ENCODE data around the gene SHB.

The SHB gene

DNA sequence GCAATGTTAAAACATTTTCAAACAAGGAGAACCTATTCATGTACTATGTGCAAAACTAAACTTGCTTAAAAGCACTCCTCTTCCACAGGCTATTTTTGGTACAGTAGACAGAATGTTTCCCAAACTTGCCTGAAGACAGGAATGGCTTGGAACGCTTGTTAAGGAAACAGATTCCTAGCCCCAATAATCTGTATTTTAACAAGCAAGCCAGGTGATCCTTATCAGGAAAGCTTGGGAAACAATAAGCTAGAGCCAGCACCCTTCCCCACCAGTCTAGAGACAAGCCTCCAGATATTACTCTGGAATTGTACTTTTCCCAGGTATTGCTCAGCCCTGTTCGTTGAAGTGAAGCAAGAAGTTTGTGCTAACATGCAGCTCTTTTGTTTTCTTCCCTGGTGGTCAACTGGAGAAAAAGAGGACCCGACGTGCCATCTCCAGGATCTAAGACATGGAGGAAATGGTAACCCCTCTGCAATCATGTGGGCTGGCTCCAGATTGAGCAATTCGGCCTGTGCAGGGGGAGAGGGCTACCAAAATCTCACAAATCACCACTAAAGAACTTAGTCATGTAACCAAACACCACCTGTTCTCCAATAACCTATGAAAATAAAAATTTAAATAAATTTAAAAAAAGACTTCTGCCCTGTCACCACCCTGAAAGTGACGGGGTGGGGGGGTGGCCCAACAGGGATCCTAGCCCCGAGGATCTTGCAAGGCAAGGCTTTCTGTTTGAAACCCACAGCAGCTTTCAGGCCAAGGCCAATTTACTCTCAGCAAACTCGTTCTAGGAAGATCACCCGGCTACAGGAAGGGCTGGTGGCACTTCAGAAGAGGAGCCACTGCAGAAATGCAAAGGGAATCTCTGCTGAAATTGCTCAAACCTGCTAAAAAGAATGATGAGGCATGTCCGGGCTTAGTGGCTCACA, 48.6 kb downstream of the SHB start:
- DNase-seq, result peak; percentile 74

DNA sequence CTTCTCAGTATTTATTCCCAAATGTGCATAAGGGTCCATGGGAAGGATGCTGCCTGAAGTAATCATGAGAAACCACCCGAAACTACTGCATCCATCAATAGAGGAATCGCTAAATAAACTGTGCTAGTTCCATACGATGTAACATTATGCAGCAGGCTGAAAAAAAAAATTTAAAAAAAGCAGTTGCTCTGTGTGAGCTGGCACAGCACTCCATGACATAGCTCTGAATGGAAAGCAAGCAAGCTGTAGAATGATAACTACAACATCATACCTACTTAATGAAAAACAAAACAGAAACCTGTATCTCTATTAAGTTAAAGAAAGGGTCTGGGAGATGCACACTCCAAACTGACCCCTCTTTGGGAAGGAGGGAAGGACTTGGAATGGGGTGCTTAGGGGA, 49.3 kb downstream of the SHB start:
- DNase-seq, result no peak

GRCh38 chr9:38018958-38019602, 49.9 kb downstream of the SHB start:
- DNase-seq, result no peak

DNA sequence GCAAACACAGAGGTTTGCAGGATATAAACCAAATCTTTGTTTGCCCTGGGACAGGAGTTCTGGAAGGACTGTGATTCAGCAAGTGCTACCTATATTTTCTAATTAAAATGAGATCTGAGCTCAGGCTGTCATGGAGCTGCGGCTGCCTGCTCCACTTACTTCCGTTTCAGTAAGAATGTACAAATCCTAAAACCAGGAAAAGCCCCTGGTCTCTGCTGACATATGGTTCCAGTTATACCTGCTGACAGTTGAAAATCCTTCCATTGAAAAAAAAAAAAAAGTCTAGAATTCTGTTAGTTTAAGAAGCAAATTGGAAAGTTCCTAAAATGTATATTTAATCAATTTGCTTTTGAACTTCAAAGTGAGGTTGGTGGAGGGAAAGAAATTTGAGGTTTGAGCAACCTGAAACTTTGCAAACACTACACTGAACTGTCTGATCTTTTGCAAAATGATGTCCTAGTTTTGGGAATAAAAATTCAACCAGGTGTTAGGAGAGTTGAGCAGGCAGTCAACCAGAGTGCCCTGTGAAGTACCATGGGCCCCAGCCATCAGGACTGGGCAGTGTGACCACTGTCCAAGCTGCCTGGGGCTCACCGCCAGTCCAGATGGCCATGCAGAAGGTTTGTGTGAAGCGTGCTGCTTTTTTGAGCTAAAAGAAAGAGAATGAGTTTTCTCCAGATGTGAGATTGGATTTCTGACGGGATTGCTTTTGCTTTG, 50.6 kb downstream of the SHB start:
- DNase-seq, result no peak

DNA sequence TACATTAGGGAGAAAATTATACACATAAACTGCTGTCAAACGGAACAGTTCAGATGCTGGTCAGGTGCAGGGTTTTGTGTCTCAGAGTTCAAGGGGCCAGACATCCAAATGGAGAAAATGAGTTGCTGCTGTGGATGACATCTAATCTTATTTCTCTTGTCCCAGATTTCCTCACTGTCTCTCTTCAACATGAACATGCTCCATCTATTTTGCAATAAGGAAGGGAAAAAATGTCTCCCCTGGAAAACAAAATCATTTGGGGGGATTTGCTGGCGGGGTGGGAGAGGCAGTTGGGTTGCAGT, 51.2 kb downstream of the SHB start:
- no peak for DNase-seq

- no peak for DNase-seq
Observed at GRCh38 chr9:38017149-38017884, 51.7 kb downstream of the SHB start.

DNA sequence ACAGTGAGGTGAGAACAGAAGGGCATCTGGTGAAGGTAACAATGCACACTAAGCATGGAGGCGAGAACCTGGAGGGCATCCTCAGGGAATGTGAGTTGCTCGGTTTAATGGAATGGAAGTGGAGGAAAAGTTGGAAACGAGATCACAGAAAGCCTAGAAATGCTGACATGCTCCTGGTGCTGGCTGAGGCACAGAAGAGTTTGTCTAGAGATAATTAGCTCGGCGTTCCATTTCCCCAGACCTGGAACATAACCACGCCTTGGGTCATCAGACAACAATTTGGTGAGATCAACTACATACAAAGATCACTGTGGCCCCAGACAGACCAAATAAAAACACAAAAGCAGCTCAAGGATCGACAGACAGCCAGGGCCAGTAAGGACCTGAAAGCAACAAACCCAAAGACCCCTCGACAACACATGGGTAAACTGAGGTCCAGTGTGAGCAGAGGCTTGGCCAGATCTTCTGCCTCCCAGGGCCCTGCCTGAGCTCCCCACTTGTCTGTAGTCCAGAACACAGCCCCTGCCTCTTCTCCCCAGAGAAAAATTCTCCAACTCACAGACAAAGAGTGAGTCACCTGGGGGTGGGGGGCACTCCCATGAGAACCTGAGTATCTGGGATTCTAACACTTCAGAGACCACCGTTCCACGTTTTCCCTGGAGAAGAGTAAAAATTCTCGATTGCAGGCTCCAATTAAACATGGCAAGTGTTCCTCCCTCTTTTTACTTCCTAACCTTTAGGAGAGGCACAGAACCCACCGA, 52.5 kb downstream of the SHB start:
- no peak for DNase-seq

- no peak for DNase-seq
Observed at GRCh38 chr9:38015906-38016305, 53.1 kb downstream of the SHB start.

DNA sequence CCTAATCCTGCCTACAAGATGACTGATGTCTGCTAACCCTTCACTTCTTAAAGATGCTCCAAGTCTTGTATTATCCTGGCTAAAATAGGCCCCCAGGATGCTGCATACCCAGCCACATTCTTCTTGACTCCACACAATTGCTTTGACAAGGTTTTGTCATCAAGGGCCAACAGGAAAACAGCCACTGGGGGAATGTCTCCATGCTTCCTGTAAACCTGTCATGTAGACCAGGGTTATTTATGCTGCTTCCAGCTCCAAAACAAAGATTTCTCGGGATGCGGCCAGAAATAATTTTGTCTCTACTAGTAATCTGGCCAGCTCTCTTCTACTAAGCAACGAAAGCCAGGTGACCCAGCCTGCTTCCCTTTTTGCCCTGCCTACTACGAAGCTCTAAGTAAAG, 53.8 kb downstream of the SHB start:
- DNase-seq, result no peak

- DNase-seq, result no peak
Observed at GRCh38 chr9:38012767-38013450, 56.1 kb downstream of the SHB start.

GRCh38 chr9:38011991-38012390, 57.0 kb downstream of the SHB start:
- DNase-seq, result no peak

DNA sequence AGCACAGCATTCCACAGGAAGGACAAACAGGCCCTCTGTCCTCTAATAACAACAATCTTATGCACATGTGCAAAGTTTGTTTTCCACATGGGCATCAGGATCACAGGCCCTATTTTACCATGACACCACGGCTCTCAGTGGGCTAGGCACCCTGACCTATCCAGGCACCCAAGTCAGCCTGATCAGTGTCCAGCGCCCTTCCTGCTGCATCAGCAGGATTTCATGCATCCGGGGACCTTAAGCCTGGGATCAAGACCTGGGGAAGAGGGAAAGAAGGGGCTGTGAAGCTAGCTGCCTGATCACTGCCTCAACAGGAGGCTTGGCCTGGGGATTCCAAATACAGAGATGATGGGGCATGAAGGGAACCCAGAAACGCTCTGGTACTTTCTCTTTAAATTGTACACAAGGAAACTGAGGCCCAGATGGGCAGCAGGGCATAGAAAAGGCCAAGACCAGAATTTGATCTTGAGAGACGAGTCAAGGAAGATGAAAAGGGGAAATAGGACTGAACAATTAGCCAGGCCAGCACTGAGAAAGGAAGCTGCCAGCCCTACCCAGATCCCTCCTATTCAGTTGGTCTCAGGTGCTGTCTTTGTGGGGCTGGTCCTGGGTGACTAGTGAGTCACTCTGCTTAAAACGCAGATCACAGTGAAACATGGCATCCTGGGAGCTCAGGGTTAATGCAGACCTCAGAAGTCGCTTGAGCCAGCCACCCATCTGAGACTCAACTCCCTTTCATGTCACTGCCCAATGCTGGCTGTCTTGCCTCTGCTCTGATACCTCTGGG, 57.9 kb downstream of the SHB start:
- DNase-seq, result no peak

- DNase-seq, result no peak
Observed at GRCh38 chr9:38009990-38010389, 59.0 kb downstream of the SHB start.

GRCh38 chr9:38009035-38009501, 60.0 kb downstream of the SHB start:
- DNase-seq, result no peak

DNA sequence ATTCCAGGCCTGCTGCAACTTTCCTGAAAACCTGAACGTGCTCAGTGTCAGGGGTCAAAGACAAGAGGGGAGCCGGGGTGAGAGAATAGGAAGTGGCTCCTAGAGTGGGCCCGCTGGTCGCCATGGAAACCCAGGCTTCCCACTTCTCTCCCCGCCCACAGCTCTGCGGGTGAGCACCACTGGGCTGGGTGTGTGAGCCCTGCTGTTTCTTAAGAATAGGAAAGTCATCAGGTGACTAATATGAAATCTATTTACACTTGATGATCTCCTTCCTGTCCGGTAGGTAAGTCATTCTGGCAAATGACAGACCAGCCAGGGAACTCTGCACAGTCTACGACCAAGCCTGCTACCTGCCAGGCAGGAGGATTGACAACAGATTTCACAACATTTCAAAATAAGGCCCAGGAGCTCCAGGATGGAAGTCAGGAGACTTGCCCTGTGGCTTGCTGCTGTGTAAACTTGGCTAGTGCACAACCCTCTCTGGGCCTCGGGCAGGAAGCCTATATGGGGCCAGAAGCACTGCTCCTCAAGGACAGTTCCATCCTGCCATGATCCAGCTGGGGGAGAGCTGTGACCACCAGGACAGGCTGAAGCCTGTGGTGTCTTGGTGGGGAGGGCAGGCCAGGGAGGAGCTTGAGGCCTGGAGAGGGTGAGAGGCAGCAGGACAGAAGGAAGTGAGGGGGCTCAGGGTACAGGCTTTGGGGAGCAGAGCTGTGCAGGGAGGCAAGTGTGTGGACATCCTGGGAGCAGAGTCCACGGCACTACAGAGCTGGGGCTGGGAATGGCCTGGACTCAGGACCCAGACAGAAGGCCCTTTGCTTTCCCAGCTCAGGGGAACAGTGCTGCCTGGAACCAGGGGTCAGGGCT, 60.6 kb downstream of the SHB start:
- DNase-seq, result peak; percentile 85

- no peak for DNase-seq
Observed at GRCh38 chr9:38007016-38007415, 62.0 kb downstream of the SHB start.

- DNase-seq, result no peak
Observed at GRCh38 chr9:38006163-38006562, 62.9 kb downstream of the SHB start.

DNA sequence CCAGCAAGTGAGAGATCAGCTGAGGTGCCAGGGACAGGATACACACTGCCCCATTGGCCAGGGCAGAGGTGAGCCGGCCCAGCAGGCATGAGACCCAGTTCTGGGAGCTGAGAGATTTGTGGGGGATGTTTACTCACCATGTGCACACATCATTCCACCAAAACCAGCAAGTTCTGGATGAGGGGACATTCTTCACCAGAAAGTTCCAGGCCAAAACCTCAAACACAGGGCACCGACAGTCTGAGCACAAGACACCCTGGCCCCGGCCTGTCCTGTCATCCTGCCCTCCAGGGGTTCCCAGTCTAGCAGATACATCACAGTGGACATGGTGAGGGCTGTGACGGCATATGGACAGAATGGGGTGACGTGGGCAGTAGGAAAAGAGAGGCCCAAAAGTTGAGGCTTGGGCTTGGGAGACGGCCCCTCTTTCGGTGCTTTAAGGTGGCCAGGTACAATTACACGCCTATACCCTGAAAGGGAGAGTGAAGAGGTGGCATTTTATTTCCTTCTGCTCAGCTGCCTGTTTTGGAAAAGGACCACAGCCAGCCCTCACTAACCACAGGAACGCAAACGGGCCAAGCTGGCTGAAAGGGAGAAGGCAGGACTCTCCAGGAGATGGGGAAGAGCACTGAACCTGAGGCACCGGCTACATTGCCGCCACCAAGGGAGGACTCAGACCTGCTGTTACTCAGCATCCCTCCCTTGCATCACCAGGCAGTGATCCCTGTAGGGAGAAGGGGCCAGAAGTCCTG, 64.0 kb downstream of the SHB start:
- DNase-seq, result no peak
